Upper lobe of left lung (tissue), 4 donors: ENCODE data around the gene HOMER1.

ENCODE experiments used
- EP300 ChIP-seq, 4 donors: sonication (generic); formaldehyde crosslinking; IDR thresholded peaks; one replicate each; pipeline ENCODE4 v1.5.1; 2017; ENCODE audit warnings: antibody characterized with exemption in 4 of 4, control low read depth in 2 of 4
- TF ChIP-seq, protein P1 (sequence below), 6 experiments: fragments of 450-650 bp in 4 of 6; fragments of 200-600 bp in 2 of 6; sonication (generic) in 2 of 6; IDR thresholded peaks; one replicate each; pipeline ENCODE4 v1.5.1; 2016 to 2019; ENCODE audit warnings: antibody characterized with exemption in 6 of 6

DNA sequence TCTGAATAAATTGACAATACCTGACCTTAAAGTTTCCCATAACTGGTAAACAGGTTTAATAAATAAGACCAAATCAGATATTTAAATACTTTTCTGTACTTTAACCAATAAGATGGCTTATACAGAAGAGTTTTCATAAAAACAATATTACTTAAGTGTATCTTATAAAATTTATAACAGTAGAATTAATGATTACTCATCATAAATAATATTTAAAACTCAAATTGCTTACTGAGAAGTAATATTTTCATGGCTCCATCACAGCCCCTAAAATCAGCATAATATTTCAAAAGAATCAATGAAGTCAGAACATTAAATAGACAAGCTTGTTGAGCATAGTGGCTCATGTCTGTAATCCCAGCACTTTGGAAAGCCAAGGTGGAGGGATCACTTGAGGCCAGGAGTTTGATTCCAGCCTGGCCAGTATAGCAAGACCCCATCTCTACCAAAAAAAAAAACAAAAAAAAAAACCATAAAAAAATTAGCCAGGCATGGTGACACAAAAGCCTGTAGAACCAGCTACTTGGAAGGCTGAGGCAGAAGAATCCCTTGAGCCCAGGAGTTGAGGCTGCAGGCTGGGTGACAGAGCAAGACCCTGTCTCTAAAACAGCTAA is 23.5 kb downstream of the HOMER1 start:
- TF ChIP-seq, protein P1, sequence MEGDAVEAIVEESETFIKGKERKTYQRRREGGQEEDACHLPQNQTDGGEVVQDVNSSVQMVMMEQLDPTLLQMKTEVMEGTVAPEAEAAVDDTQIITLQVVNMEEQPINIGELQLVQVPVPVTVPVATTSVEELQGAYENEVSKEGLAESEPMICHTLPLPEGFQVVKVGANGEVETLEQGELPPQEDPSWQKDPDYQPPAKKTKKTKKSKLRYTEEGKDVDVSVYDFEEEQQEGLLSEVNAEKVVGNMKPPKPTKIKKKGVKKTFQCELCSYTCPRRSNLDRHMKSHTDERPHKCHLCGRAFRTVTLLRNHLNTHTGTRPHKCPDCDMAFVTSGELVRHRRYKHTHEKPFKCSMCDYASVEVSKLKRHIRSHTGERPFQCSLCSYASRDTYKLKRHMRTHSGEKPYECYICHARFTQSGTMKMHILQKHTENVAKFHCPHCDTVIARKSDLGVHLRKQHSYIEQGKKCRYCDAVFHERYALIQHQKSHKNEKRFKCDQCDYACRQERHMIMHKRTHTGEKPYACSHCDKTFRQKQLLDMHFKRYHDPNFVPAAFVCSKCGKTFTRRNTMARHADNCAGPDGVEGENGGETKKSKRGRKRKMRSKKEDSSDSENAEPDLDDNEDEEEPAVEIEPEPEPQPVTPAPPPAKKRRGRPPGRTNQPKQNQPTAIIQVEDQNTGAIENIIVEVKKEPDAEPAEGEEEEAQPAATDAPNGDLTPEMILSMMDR (IDR thresholded peaks at IDR 0.05), result no peak
- no peak for TF ChIP-seq EP300 (IDR thresholded peaks at IDR 0.05)
